ENCODE results near the gene LRRC52. TPM values are rescaled to one million over a fixed set of nuclear protein-coding genes. Genes with fewer than 3 reads are reported as not detected.

Gene LRRC52
- total RNA-seq, 1 donor from 2014 or later: not detected

- H3K4me3 Mint-ChIP-seq: no peak overlapping the region
- ChIA-PET POLR2A (interaction anchor here (0.6 kb wide), 1 partner anchor 187 kb away, joined by 8 read pairs; no protein-coding TSS in a partner anchor), CTCF (no interaction called here)
- no peaks in the 10 kb centered on the region for H3K9me3 Mint-ChIP-seq
- ATAC-seq (ENCODE audit: low read depth) (no peak), DNase-seq (no peak)
- no peak overlapping the region for H3K27ac Mint-ChIP-seq
- no peaks in the 10 kb centered on the region for H3K36me3 Mint-ChIP-seq (ENCODE audit: low read depth)
- no peaks in the 10 kb centered on the region for H3K4me1 Mint-ChIP-seq
- H3K27me3 Mint-ChIP-seq: peaks cover 17% of the 10 kb centered on the region
- TF ChIP-seq, protein P1, sequence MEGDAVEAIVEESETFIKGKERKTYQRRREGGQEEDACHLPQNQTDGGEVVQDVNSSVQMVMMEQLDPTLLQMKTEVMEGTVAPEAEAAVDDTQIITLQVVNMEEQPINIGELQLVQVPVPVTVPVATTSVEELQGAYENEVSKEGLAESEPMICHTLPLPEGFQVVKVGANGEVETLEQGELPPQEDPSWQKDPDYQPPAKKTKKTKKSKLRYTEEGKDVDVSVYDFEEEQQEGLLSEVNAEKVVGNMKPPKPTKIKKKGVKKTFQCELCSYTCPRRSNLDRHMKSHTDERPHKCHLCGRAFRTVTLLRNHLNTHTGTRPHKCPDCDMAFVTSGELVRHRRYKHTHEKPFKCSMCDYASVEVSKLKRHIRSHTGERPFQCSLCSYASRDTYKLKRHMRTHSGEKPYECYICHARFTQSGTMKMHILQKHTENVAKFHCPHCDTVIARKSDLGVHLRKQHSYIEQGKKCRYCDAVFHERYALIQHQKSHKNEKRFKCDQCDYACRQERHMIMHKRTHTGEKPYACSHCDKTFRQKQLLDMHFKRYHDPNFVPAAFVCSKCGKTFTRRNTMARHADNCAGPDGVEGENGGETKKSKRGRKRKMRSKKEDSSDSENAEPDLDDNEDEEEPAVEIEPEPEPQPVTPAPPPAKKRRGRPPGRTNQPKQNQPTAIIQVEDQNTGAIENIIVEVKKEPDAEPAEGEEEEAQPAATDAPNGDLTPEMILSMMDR (IDR thresholded peaks at IDR 0.05): no peak
- intact Hi-C loops (cut with micrococcal nuclease): no loop called here
Measured at GRCh38 chr1:165537356-165538109, 6.3 kb upstream of the LRRC52 start.

- Mint-ChIP-seq H3K4me3 (no peak overlapping the region), H3K4me1 (no peaks in the 10 kb centered on the region), H3K36me3 (ENCODE audit: low read depth) (no peaks in the 10 kb centered on the region), H3K27me3 (peaks cover 20% of the 10 kb centered on the region), H3K27ac (no peak overlapping the region), H3K9me3 (no peaks in the 10 kb centered on the region)
- intact Hi-C loops (cut with micrococcal nuclease): no loop called here
- TF ChIP-seq, protein P1 (IDR thresholded peaks at IDR 0.05): no peak
- ATAC-seq (ENCODE audit: low read depth): no peak
- CTCF ChIA-PET: no interaction called here
- POLR2A ChIA-PET: no interaction called here
- no peak for DNase-seq
Measured at GRCh38 chr1:165539306-165539705, 4.5 kb upstream of the LRRC52 start.

DNA sequence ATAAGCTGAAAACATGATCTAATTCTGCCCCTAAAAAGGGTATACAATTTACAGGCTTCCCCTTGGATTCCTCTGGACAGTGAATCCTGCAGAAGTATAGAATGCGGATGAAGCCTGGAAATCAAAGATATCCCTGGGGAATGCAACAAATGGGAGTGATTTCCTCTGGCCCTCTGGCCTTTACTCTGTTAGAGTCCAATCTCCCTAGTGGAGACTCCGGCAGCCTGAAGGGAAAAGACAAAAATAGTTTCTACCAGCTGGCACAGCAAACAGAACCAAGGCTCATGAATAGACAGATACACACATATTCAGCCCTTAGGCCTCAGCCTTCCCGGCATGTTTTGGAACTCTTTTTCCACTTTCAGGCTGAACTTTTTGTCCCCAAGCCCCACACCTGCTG is 3.9 kb upstream of the LRRC52 start:
- no peaks in the 10 kb centered on the region for H3K9me3 Mint-ChIP-seq
- DNase-seq (no peak), ATAC-seq (ENCODE audit: low read depth) (no peak)
- no peaks in the 10 kb centered on the region for H3K4me1 Mint-ChIP-seq
- TF ChIP-seq, protein P1 (IDR thresholded peaks at IDR 0.05): no peak
- H3K4me3 Mint-ChIP-seq: no peak overlapping the region
- H3K27ac Mint-ChIP-seq: no peak overlapping the region
- ChIA-PET CTCF (no interaction called here), POLR2A (no interaction called here)
- no peaks in the 10 kb centered on the region for H3K36me3 Mint-ChIP-seq (ENCODE audit: low read depth)
- H3K27me3 Mint-ChIP-seq: peaks cover 26% of the 10 kb centered on the region
- intact Hi-C loops (cut with micrococcal nuclease): no loop called here

GRCh38 chr1:165542015-165542631 is 1.7 kb upstream of the LRRC52 start:
- H3K4me1 Mint-ChIP-seq: no peaks in the 10 kb centered on the region
- no peak overlapping the region for H3K4me3 Mint-ChIP-seq
- TF ChIP-seq, protein P1 (IDR thresholded peaks at IDR 0.05): no peak
- ATAC-seq (ENCODE audit: low read depth) (no peak), DNase-seq (no peak)
- intact Hi-C loops (cut with micrococcal nuclease): no loop called here
- H3K9me3 Mint-ChIP-seq: no peaks in the 10 kb centered on the region
- ChIA-PET CTCF (no interaction called here), POLR2A (no interaction called here)
- no peak overlapping the region for H3K27ac Mint-ChIP-seq
- H3K27me3 Mint-ChIP-seq: peaks cover 28% of the 10 kb centered on the region
- no peaks in the 10 kb centered on the region for H3K36me3 Mint-ChIP-seq (ENCODE audit: low read depth)

DNA sequence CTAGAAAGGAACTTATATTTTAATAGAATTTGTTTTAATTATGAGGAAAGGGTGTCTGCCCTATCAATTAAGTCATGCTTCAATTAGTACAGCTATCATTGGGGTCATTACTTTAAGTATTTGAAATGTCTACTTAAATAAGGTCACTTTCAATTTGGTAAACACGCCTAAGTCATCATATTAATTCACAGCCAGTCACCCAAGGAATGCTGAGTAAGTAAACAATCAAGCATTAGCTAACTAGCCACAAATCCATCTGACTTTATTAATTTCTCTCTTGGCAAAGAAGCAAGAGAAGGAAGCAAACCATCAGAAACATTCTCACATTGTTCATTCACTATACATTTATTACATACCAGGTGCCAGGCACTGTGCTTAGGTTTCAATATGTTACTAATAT is 1.2 kb upstream of the LRRC52 start:
- Mint-ChIP-seq H3K4me3 (no peak overlapping the region), H3K27me3 (peaks cover 31% of the 10 kb centered on the region), H3K4me1 (no peaks in the 10 kb centered on the region), H3K36me3 (ENCODE audit: low read depth) (no peaks in the 10 kb centered on the region), H3K9me3 (no peaks in the 10 kb centered on the region), H3K27ac (no peak overlapping the region)
- ChIA-PET CTCF (no interaction called here), POLR2A (no interaction called here)
- intact Hi-C loops (cut with micrococcal nuclease): no loop called here
- no peak for ATAC-seq (ENCODE audit: low read depth)
- DNase-seq: no peak
- TF ChIP-seq, protein P1 (IDR thresholded peaks at IDR 0.05): no peak
